Adrenal gland (tissue), 12 donors: ENCODE measurements around the gene TNFAIP8L3. TPM values are rescaled to one million over a fixed set of nuclear protein-coding genes. Genes with fewer than 3 reads are reported as not detected.

Experiments
- DNase-seq, 7 donors: peaks; one replicate each; pipeline ENCODE4 v3.0.0-alpha.2; 2019 to 2020
- H3K27ac ChIP-seq, 5 donors: fragments of 200-600 bp; sonication (generic) in 4 of 5; 1 replicate in 3 of 5; 2 replicates in 2 of 5; pipeline versions ENCODE4 v1.5.1 to v1.8.0; 2016 to 2020; ENCODE audit warnings: mild to moderate bottlenecking in 1 of 5
- H3K27me3 ChIP-seq: fragments of 200-600 bp; 2 replicates; pipeline ENCODE4 v1.8.0; 2021
- H3K36me3 ChIP-seq, 2 donors: fragments of 200-600 bp; replicated peaks in 1 of 2; 1 replicate in 1 of 2; 2 replicates in 1 of 2; pipeline versions ENCODE4 v1.5.1 to v1.8.0; 2018 to 2022
- H3K4me1 ChIP-seq, 2 donors: fragments of 200-600 bp; replicated peaks in 1 of 2; 1 replicate in 1 of 2; 2 replicates in 1 of 2; pipeline versions ENCODE4 v1.5.1 to v1.8.0; 2018 to 2021
- H3K4me3 ChIP-seq, 4 donors: fragments of 200-600 bp; sonication (generic) in 3 of 4; one replicate each; pipeline ENCODE4 v1.5.1; 2016 to 2018
- H3K9me3 ChIP-seq, 3 donors: fragments of 200-600 bp; sonication (generic) in 1 of 3; replicated peaks in 1 of 3; 1 replicate in 2 of 3; 2 replicates in 1 of 3; pipeline versions ENCODE4 v1.5.1 to v1.8.0; 2016 to 2021
- POLR2A ChIP-seq, 2 donors: fragments of 450-650 bp; IDR thresholded peaks; one replicate each; pipeline ENCODE4 v1.6.1; 2017; ENCODE audit warnings: antibody characterized with exemption in 2 of 2, mild to moderate bottlenecking in 2 of 2, moderate library complexity in 1 of 2
- WGBS, 4 donors: extraction: QIAGEN DNeasy Blood & Tissue Kit in 2 of 4; methylation state at CpG; one replicate each; pipeline versions ENCODE4 v1.1.5 to v1.1.7; 2013 to 2017; 5-methylcytosine and 5-hydroxymethylcytosine counted together
- intact Hi-C, 2 donors: fragments of 100-400 bp; cut with DNase I; formaldehyde crosslinking; loops; one replicate each; pipeline versions ENCODE4 v1.14.1 to v1.15.0; 2022 to 2023
- polyA plus RNA-seq, 3 donors: library from polyadenylated mRNA; stranded (reverse); fragments of 200-250 nt in 2 of 3; fragments of 350-450 nt in 1 of 3; fragmentation: Illumina TruSeq in 1 of 3; extraction: RNeasy Lipid Tissue Mini Kit (QIAGEN cat#74804) in 1 of 3; gene quantifications; one replicate each; pipeline ENCODE4 v1.2.3, GENCODE V29; 2013 to 2014
- total RNA-seq, 9 donors: library from RNA; depleted of rRNA in 4 of 9; stranded (reverse); fragments of >200 nt in 4 of 9; fragments of 120-200 nt in 1 of 9; fragmentation: NEBNext Ultra II Directional in 1 of 9; extraction: Animal tissue kit (Norgen Biotek cat#: 25700) in 1 of 9; gene quantifications; one replicate each; pipeline versions ENCODE4 v1.1.0 to v1.2.4, GENCODE V29; 2013 to 2023
- TF ChIP-seq, protein P1 (sequence below), 6 experiments: fragments of 450-650 bp in 4 of 6; fragments of 200-600 bp in 2 of 6; sonication (generic) in 1 of 6; IDR thresholded peaks; 1 replicate in 5 of 6; 2 replicates in 1 of 6; pipeline versions ENCODE4 v1.5.1 to v1.8.0; 2016 to 2021; ENCODE audit warnings: antibody characterized with exemption in 6 of 6, mild to moderate bottlenecking in 2 of 6, moderate library complexity in 1 of 6
- donor health status: healthy with polysubstance abuse.
- donor health status: Bipolar disorder and iron deficiency.
- donor health status: DM: yes; HTN: yes; CAD: no.
- donor health status: DM: no; HTN: no; CAD: no.
- donor health status: DM: no; HTN: no; CAD: no.
- donor health status: DM: yes; HTN: yes; CAD: no.

TNFAIP8L3 gene
- total and polyA plus RNA-seq, 12 donors, result 1.1 to 9.5 (median 3.7) TPM

GRCh38 chr15:51079226-51079625, 15.5 kb downstream of the TNFAIP8L3 start:
- Histone ChIP-seq H3K27me3 (peaks cover 7% of the 10 kb centered on the region), H3K36me3 (no peaks in the 10 kb centered on the region), H3K4me1 (peaks cover 4 to 10% of the 10 kb centered on the region in 2 donors), H3K4me3 (no peak overlapping the region), H3K27ac (no peak overlapping the region), H3K9me3 (no peaks in the 10 kb centered on the region)
- intact Hi-C loops, result no loop called here
- no peak for TF ChIP-seq POLR2A (IDR thresholded peaks at IDR 0.05)
- TF ChIP-seq, protein P1, sequence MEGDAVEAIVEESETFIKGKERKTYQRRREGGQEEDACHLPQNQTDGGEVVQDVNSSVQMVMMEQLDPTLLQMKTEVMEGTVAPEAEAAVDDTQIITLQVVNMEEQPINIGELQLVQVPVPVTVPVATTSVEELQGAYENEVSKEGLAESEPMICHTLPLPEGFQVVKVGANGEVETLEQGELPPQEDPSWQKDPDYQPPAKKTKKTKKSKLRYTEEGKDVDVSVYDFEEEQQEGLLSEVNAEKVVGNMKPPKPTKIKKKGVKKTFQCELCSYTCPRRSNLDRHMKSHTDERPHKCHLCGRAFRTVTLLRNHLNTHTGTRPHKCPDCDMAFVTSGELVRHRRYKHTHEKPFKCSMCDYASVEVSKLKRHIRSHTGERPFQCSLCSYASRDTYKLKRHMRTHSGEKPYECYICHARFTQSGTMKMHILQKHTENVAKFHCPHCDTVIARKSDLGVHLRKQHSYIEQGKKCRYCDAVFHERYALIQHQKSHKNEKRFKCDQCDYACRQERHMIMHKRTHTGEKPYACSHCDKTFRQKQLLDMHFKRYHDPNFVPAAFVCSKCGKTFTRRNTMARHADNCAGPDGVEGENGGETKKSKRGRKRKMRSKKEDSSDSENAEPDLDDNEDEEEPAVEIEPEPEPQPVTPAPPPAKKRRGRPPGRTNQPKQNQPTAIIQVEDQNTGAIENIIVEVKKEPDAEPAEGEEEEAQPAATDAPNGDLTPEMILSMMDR (IDR thresholded peaks at IDR 0.05), result no peak
- DNase-seq, result no peak

DNA sequence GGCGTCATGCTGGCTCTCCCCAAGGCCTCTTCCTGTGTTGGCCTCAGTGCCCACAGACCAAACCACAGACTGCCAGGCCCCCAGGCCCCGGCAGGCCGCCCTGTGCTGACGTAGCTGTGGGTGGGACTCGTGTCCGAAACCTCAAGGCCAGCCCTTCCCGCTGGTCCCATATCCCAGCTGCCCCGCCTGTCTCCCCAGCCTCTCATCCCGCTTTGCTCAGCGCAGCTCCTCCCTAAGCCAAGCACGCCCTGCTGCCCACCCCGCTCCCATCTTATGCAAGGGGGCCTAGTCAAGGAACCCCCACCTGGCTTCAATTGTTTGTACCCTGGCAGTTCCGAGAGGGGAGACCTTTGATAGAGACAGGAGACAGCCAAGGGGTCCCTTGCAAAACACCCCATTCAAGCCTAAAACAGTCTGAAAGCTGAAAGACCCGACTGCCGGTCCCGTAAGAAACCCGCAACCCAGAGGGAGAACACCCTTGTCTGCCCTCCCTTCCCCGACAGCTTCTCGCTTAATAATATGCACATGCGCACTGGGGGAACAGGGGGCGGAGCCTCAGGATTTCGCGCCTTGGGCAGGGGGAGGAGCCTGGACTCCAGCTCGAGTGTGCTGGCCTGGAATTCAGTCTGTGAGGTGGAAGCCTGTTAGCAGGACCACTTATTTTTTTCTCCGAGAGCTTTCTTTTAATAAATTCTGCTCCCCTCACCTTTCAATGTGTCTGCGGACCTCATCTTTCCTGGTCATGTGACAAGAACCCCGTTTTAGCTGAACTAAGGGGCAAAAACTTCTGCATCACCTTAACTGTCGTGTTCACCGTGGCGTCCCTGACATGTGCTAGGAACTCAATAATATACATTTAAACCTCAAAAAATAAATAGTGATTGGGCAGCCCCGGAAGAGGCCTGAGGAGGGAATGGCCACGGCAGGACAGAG, 17.2 kb downstream of the TNFAIP8L3 start:
- peak overlapping the region in 3 of 5 donors; percentile 31 to 71 (median 57) for H3K27ac ChIP-seq
- intact Hi-C loops, result no loop called here
- H3K9me3 ChIP-seq, result no peaks in the 10 kb centered on the region
- peak; percentile 66 to 88 (median 73) for DNase-seq
- H3K4me3 ChIP-seq, result peak overlapping the region in 2 of 4 donors; percentile 10 to 42
- no peak for TF ChIP-seq POLR2A (IDR thresholded peaks at IDR 0.05)
- TF ChIP-seq, protein P1 (IDR thresholded peaks at IDR 0.05), result no peak
- no peaks in the 10 kb centered on the region for H3K27me3 ChIP-seq
- WGBS, 4 donors, result 29 to 53% (median 34%) methylated on average over 29 to 32 of the region's 32 CpGs
- no peaks in the 10 kb centered on the region for H3K36me3 ChIP-seq
- H3K4me1 ChIP-seq, result peaks cover 4 to 10% of the 10 kb centered on the region in 2 donors

- peak overlapping the region in 2 of 5 donors; percentile 57 to 71 for H3K27ac ChIP-seq
- WGBS, 4 donors, result 79 to 83% (median 81%) methylated on average over 16 of the region's 16 CpGs
Measured at GRCh38 chr15:51076524-51077220, 18.0 kb downstream of the TNFAIP8L3 start.

More at GRCh38 chr15:51076524-51077220, 18.0 kb downstream of the TNFAIP8L3 start:
- Histone ChIP-seq H3K27me3 (no peaks in the 10 kb centered on the region), H3K9me3 (no peaks in the 10 kb centered on the region), H3K36me3 (no peaks in the 10 kb centered on the region), H3K4me3 (peak overlapping the region in 1 of 4 donors; percentile 42), H3K4me1 (peaks cover 4 to 10% of the 10 kb centered on the region in 2 donors)
- DNase-seq, result no peak
- intact Hi-C loops, result no loop called here
- no peak for TF ChIP-seq POLR2A (IDR thresholded peaks at IDR 0.05)
- TF ChIP-seq, protein P1 (IDR thresholded peaks at IDR 0.05), result no peak
